HCT116 (cell line): ENCODE results near the gene CAMK2N1.

Experiments used
- CTCF ChIP-seq, 3 experiments: fragments of 200-600 bp in 1 of 3; sonication (generic) in 1 of 3; IDR thresholded peaks in 2 of 3; conservative IDR thresholded peaks in 1 of 3; 2 replicates each; pipeline ENCODE4 v1.5.1; 2012 to 2017; ENCODE audit warnings: low read depth in 2 of 3, low read length in 2 of 3, antibody characterized with exemption in 1 of 3, borderline replicate concordance in 1 of 3, control low read depth in 1 of 3, mild to moderate bottlenecking in 1 of 3, mixed read lengths in 1 of 3, mixed run types in 1 of 3, moderate library complexity in 1 of 3; ENCODE audit not compliant: insufficient read depth in 1 of 3
- EZH2 ChIP-seq: fragments of 200-600 bp; sonication (generic); IDR thresholded peaks from 2 replicates; pipeline ENCODE4 v1.6.1; 2017; ENCODE audit warnings: antibody characterized with exemption, mixed run types
- EZH2phosphoT487 ChIP-seq: fragments of 200-600 bp; IDR thresholded peaks from 2 replicates; pipeline ENCODE4 v1.6.1; 2018; ENCODE audit warnings: antibody characterized with exemption, borderline replicate concordance
- MAX ChIP-seq: IDR thresholded peaks from 2 replicates; pipeline ENCODE4 v1.6.1; 2012
- POLR2A ChIP-seq: IDR thresholded peaks from 2 replicates; pipeline ENCODE4 v1.7.0; 2011; ENCODE audit warnings: borderline replicate concordance; ENCODE audit not compliant: insufficient read depth, insufficient read length; ENCODE audit errors: extremely low read depth
- POLR2AphosphoS5 ChIP-seq: IDR thresholded peaks from 2 replicates; pipeline ENCODE4 v1.6.1; 2011; ENCODE audit warnings: mild to moderate bottlenecking, low read depth, low read length, moderate library complexity
- RAD21 ChIP-seq: IDR thresholded peaks from 2 replicates; pipeline ENCODE4 v1.6.1; 2012; ENCODE audit warnings: low read depth, mild to moderate bottlenecking
- SP1 ChIP-seq: IDR thresholded peaks from 2 replicates; pipeline ENCODE4 v1.6.1; 2012; ENCODE audit warnings: low read depth
- SRF ChIP-seq: IDR thresholded peaks from 2 replicates; pipeline ENCODE4 v1.6.1; 2012; ENCODE audit warnings: low read depth
- YY1 ChIP-seq: IDR thresholded peaks from 2 replicates; pipeline ENCODE4 v1.6.1; 2011; ENCODE audit warnings: low read length, low read depth, moderate library complexity, mild to moderate bottlenecking; ENCODE audit not compliant: insufficient replicate concordance; ENCODE audit errors: extremely low read depth
- ZBTB33 ChIP-seq: IDR thresholded peaks from 2 replicates; pipeline ENCODE4 v1.6.1; 2011; ENCODE audit warnings: mild to moderate bottlenecking, low read length, moderate library complexity; ENCODE audit not compliant: insufficient replicate concordance; ENCODE audit errors: extremely low read depth
- TF ChIP-seq, protein P1 (sequence below): IDR thresholded peaks from 2 replicates; pipeline ENCODE4 v1.6.1; 2012; ENCODE audit warnings: low read depth

DNA sequence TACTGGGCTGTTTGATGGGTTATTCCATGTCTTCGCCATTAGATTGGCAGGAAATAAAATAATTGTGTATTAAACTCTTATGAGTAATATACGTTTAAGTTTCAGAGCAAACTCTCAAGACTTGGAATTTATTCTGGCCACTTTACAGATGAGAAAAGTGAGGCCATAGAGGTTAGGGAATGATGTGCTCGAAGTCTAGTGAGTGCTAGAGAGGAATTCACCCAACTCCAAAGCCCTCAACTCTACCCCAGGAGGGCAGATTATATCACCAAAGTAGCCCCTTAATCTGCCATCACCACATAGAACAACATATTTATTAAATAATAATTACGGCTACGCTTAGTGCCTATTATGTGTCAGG is 22.4 kb upstream of the CAMK2N1 start:
- no peak for TF ChIP-seq SRF
- TF ChIP-seq POLR2A = no peak
- no peak for TF ChIP-seq YY1
- no peak for TF ChIP-seq CTCF (IDR thresholded peaks at IDR 0.05 in 2 of 3, conservative IDR thresholded peaks at IDR 0.05 in 1 of 3; ENCODE audit: borderline replicate concordance in 1 of 3, insufficient read depth in 1 of 3, low read depth in 2 of 3, low read length in 2 of 3)
- no peak for TF ChIP-seq EZH2
- TF ChIP-seq EZH2phosphoT487 = no peak
- TF ChIP-seq POLR2AphosphoS5 = no peak
- TF ChIP-seq, protein P1, sequence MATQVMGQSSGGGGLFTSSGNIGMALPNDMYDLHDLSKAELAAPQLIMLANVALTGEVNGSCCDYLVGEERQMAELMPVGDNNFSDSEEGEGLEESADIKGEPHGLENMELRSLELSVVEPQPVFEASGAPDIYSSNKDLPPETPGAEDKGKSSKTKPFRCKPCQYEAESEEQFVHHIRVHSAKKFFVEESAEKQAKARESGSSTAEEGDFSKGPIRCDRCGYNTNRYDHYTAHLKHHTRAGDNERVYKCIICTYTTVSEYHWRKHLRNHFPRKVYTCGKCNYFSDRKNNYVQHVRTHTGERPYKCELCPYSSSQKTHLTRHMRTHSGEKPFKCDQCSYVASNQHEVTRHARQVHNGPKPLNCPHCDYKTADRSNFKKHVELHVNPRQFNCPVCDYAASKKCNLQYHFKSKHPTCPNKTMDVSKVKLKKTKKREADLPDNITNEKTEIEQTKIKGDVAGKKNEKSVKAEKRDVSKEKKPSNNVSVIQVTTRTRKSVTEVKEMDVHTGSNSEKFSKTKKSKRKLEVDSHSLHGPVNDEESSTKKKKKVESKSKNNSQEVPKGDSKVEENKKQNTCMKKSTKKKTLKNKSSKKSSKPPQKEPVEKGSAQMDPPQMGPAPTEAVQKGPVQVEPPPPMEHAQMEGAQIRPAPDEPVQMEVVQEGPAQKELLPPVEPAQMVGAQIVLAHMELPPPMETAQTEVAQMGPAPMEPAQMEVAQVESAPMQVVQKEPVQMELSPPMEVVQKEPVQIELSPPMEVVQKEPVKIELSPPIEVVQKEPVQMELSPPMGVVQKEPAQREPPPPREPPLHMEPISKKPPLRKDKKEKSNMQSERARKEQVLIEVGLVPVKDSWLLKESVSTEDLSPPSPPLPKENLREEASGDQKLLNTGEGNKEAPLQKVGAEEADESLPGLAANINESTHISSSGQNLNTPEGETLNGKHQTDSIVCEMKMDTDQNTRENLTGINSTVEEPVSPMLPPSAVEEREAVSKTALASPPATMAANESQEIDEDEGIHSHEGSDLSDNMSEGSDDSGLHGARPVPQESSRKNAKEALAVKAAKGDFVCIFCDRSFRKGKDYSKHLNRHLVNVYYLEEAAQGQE = no peak
- no peak for TF ChIP-seq MAX
- no peak for TF ChIP-seq SP1
- TF ChIP-seq ZBTB33 = no peak
- TF ChIP-seq RAD21 = no peak
